GM18868 (cell line): ENCODE results near the gene KRTAP10-6.
"Not testable (repeated sequence)": the region's sequence is repeated elsewhere in the genome, so short reads cannot be mapped to it uniquely, and the experiment has no call there.

ENCODE experiments used
- ATAC-seq: cut with Tn5 transposase; IDR thresholded peaks from one replicate; pipeline ENCODE4 v1.9.1; 2021; ENCODE audit warnings: mild to moderate bottlenecking, moderate library complexity; ENCODE audit not compliant: unreplicated experiment

Gene KRTAP10-6, protein sequence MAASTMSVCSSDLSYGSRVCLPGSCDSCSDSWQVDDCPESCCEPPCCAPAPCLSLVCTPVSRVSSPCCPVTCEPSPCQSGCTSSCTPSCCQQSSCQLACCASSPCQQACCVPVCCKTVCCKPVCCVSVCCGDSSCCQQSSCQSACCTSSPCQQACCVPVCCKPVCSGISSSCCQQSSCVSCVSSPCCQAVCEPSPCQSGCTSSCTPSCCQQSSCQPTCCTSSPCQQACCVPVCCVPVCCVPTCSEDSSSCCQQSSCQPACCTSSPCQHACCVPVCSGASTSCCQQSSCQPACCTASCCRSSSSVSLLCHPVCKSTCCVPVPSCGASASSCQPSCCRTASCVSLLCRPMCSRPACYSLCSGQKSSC

GRCh38 chr21:44592446-44593311 lies at the start of gene KRTAP10-6:
KRTAP10-6 (minus strand) TSS chr21:44592505; CDS start chr21:44592484, 21 bp downstream.
- no peak for ATAC-seq

GRCh38 chr21:44640761-44641160 lies 48.5 kb upstream of the KRTAP10-6 start:
- ATAC-seq: no peak

- ATAC-seq: no peak
These were observed 47.0 kb upstream of the KRTAP10-6 start for GRCh38 chr21:44639331-44639655.

DNA sequence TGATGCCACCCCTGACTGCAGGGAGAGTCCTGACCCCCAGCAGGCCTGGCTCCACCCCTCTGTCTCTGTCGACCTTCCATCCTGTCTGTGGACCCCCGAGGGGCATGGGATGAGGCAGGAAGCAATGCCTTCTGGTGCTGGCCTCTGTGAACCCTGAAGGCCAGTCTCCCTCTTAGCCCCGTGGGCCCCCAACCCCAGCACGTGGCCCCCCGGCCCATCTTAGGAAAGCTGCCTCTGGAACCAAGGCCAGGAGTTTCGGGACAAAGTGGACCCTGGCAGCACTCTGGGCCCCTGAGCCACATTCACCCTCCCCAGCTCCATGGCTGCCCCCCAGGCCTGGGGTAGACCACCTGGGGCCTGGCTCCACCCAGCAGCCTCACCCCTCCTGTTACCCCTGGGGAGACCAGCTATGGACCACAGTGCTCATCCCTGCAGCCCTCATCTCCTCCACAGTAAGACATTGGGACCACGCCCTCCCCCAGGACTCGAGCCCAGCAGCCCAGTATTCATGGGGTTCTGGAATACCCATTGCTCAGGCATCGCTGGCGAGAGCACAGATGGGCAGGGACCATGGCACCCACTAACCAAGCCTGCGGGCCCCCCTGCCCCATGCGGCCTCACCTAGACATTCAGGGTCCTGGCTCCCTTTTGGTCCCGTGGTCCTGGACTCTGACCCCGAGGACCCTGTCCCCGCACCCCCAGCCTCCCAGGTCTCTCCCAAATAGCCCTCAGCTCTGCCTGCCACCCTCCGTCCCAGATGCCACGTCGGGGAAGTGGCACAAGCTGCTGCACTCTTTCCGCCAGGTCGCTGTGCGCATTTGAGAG lies 46.4 kb upstream of the KRTAP10-6 start:
- not testable (repeated sequence) for ATAC-seq

DNA sequence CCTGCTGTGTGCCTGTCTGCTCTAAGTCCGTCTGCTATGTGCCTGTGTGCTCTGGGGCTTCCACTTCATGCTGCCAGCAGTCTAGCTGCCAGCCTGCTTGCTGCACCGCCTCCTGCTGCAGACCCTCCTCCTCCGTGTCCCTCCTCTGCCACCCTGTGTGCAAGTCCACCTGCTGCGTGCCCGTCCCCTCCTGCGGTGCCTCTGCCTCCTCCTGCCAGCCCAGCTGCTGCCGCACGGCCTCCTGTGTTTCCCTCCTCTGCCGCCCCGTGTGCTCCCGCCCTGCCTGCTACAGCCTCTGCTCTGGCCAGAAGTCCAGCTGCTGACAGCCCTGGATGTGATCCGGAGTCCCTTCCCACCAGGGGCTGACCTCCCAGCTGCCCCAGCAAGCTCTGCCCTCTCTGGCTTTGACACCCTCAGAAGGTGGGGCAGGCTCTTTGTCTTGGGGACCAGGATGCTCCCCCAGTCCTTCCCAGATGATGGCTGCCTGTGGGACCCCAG lies 45.6 kb upstream of the KRTAP10-6 start:
- not testable (repeated sequence) for ATAC-seq

DNA sequence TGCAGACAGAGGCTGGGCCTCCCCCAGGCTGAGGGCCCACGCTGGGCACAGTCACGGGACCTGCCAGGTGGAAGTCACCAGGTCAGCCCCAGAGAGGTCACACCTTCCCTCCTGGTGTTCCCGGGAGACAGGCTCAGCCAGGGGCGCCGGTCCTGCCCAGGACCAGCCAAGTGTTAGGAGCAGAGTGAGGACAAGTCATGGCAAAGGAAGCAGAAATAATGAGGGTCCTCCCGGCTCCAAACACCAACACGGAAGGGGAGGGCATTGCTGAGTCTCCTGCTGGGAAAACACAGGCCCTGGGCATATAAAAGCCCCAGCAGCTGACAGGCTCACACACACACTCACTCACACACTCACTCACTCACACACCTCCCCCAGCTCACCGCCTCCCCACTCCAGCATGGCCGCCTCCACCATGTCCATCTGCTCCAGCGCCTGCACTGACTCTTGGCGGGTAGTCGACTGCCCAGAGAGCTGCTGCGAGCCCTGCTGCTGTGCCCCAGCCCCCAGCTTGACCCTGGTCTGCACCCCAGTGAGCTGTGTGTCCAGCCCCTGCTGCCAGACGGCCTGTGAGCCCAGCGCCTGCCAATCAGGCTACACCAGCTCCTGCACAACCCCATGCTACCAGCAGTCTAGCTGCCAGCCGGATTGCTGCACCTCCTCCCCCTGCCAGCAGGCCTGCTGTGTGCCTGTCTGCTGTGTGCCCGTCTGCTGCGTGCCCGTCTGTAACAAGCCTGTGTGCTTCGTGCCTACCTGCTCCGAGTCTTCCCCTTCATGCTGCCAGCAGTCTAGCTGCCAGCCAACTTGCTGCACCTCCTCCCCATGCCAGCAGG lies 44.9 kb upstream of the KRTAP10-6 start, which contains the start of gene KRTAP10-10:
Gene KRTAP10-10 (plus strand): TSS at position 339 of the 833 bp plus-strand sequence. CDS start 62 bp downstream, at position 401.
- no peak for ATAC-seq

GRCh38 chr21:44636209-44637017 lies 44.1 kb upstream of the KRTAP10-6 start:
- no peak for ATAC-seq

DNA sequence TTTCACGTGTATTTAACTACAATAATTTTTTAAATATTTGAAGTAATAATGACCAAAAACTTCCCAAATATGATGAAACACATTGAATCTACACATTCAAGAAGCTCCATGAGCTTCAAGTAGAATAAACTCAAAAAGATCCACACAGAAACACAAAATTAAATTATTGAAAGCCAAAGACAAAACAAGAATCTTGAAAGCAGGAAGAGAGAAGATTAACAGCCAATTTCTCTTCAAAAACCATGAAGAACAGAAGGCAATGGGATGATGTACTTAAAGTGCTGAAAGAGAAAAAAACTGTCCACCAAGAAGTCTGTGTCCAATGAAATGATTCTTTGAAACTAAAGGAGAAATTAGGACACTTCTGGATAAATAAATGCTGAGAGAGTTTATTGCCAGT lies 39.8 kb upstream of the KRTAP10-6 start:
- ATAC-seq: no peak

DNA sequence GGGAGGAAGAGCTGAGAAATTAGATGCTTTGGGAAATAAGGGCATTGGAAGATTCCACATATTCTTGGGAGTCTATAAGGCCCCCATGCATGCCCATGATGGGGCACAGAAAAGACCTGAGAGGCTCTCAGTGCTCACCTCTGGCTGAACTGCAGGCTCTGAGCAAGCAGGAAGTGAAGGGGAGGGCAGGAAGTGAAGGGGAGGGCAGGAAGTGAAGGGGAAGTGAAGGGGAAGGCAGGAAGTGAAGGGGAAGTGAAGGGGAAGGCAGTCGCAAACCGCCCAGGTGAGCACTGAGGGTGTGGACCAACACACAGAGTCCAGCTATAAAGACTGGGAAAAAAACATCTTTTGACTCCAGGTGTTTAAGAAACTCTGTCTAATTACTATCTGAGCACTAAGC lies 38.1 kb upstream of the KRTAP10-6 start:
- ATAC-seq: no peak

DNA sequence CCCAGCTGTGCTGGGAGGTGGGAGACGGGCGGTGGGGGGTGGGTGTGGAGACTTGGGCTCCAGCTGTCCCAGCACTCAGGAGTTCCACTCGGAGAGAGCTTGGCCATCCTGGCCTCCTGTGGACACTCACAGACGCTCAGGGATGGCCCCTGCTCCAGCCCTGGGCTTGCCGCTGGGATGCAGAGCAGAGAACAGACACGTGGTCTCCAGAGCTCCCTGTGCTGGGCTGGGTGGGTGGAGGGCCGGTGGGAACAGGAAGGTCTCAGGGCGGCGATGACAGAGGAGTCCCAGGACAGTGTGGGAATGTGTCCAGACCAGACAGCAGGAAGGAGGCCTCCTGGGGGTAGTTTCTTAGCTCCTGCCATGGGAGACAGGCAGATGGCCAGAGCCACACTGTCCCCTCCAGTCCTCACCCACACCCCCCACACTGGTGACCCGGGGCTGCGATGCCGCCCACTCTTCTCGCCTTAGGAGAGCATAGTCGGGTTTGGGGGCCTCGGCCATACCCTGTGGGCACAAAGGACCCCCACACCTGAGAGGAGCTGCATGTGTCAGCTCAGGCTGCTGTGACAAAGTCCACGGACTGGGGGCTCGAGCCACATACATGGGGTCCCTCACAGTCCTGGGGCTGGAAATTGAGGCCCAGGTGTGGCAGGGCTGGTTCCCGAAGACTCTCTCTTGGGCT lies 36.5 kb upstream of the KRTAP10-6 start:
- no peak for ATAC-seq

DNA sequence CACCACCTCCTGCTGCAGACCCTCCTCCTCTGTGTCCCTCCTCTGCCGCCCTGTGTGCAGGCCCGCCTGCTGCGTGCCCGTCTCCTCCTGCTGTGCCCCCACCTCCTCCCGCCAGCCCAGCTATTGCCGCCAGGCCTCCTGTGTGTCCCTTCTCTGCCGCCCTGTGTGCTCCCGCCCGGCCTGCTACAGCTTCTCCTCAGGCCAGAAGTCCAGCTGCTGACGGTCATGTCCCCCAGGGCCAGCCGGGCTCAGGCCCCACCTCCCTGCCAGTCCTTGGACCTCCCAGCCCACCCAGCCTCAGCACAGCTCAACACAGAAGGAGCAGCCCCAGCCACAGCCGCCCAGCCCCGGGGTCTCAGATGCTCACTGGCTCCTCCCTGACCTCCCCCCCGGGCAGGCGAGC lies 35.5 kb upstream of the KRTAP10-6 start:
- not testable (repeated sequence) for ATAC-seq

GRCh38 chr21:44627181-44627822 lies 35.0 kb upstream of the KRTAP10-6 start:
- ATAC-seq: not testable (repeated sequence)

GRCh38 chr21:44626673-44627143 lies 34.4 kb upstream of the KRTAP10-6 start, which contains the start of gene KRTAP10-9:
KRTAP10-9 (plus strand) TSS chr21:44627093; CDS start chr21:44627172, 79 bp downstream.
- ATAC-seq: no peak

DNA sequence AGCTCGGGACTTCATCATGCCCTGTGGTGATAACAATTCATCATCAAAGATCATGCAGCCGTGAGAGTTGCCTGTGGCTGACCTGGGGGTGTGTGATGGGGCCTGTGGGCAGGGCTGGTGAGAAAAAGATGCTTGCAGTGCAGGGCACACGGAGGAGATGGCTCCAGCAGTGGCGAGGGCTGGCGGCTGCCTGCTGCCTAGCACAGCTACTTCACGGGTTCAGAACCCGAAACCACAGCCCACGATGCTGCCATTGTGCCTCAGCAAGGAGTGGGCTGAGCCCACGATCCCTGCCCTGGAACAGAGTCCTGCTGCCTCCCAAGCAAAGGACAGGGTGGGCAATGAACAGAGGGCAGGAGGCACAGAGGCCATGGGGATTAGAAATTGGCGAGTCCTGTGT lies 34.0 kb upstream of the KRTAP10-6 start:
- no peak for ATAC-seq

DNA sequence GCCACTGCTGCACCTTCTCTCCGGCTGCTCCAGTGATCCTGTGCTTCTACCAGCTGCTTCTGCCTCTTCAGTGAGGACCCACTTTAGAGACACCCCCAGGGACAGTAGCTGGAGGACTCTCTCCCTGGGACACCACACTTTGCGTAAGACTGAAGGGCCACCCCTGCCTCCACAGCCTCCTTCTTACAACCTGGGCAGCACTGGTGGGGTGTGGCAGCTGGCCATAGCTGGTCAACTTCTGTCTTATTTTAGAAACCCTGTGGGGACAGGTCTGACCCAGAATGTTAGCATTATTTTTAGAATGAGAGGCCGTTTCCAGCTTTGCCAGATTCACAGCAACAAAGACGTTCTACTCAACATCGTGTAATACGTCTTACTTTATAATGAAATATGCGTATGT lies 33.5 kb upstream of the KRTAP10-6 start:
- no peak for ATAC-seq

DNA sequence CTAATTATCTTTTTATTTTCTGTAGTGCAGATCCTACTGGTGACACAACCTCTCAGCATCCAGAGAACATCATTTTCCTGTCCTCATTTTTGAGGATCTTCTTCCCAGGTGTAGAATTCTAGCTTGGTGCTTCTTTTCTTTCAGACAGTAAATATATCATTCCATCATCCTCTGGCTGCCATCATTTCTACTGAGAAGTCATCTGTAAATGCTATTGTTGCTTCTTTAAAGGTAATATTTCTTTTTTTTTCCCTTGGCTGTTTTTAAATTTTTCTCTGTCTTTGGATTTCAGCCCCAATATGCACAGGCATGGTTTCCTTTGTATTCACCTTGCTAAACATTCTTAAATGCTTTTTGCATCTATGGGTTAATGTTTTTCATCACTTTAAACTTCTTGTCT lies 31.3 kb upstream of the KRTAP10-6 start:
- ATAC-seq: no peak

- no peak for ATAC-seq
These were observed 27.6 kb upstream of the KRTAP10-6 start for GRCh38 chr21:44619886-44620285.

GRCh38 chr21:44618909-44619308 lies 26.6 kb upstream of the KRTAP10-6 start:
- ATAC-seq: no peak
